Neural progenitor cell (in vitro differentiated cells): ENCODE data around the gene PSMA7. TPM values are rescaled to one million over a fixed set of nuclear protein-coding genes. Genes with fewer than 3 reads are reported as not detected.
A peak's percentile ranks its signal among the peaks of the same experiment; 100 is the strongest.

ENCODE experiments used
- DNase-seq: peaks from one replicate; pipeline ENCODE4 v3.0.0-alpha.2; 2016; ENCODE audit warnings: low spot score
- H2AFZ ChIP-seq: fragments of 200-600 bp; sonication (generic); replicated peaks from 2 replicates; pipeline ENCODE4 v1.6.1; 2016; ENCODE audit warnings: antibody characterized with exemption
- H3F3A ChIP-seq: fragments of 200-600 bp; sonication (generic); 2 replicates; pipeline ENCODE4 v1.6.1; 2016; ENCODE audit warnings: antibody characterized with exemption, low read depth
- H3K27ac ChIP-seq: fragments of 200-600 bp; sonication (generic); 2 replicates; pipeline ENCODE4 v1.5.1; 2016; ENCODE audit warnings: mild to moderate bottlenecking
- H3K27me3 ChIP-seq: fragments of 200-600 bp; sonication (generic); 2 replicates; pipeline ENCODE4 v1.6.1; 2016; ENCODE audit warnings: mild to moderate bottlenecking, moderate library complexity
- H3K36me3 ChIP-seq: fragments of 200-600 bp; sonication (generic); 2 replicates; pipeline ENCODE4 v1.5.1; 2016
- H3K4me1 ChIP-seq: fragments of 200-600 bp; sonication (generic); 2 replicates; pipeline ENCODE4 v1.6.1; 2016; ENCODE audit warnings: mixed run types
- H3K4me2 ChIP-seq: fragments of 200-600 bp; sonication (generic); 2 replicates; pipeline ENCODE4 v1.6.1; 2016
- H3K4me3 ChIP-seq: fragments of 200-600 bp; sonication (generic); 2 replicates; pipeline ENCODE4 v1.5.1; 2016
- H3K79me2 ChIP-seq: fragments of 200-600 bp; sonication (generic); 2 replicates; pipeline ENCODE4 v1.6.1; 2016; ENCODE audit warnings: low read depth
- H3K9ac ChIP-seq: fragments of 200-600 bp; sonication (generic); 2 replicates; pipeline ENCODE4 v1.6.1; 2016
- H3K9me3 ChIP-seq: fragments of 200-600 bp; sonication (generic); 2 replicates; pipeline ENCODE4 v1.5.1; 2016; ENCODE audit warnings: low read depth
- H4K20me1 ChIP-seq: fragments of 200-600 bp; sonication (generic); 2 replicates; pipeline ENCODE4 v1.6.1; 2016; ENCODE audit warnings: low read depth
- H3K27ac Mint-ChIP-seq: 3 replicates; pipeline ENCODE4 v1.8.0; 2021; ENCODE audit warnings: mixed read lengths
- H3K27me3 Mint-ChIP-seq: 2 replicates; pipeline ENCODE4 v1.8.0; 2022; ENCODE audit warnings: low read depth, mild to moderate bottlenecking, inconsistent platforms, moderate library complexity, mixed read lengths; ENCODE audit not compliant: insufficient read depth
- H3K36me3 Mint-ChIP-seq: 3 replicates; pipeline ENCODE4 v1.8.0; 2021; ENCODE audit warnings: mixed read lengths
- H3K4me1 Mint-ChIP-seq: 3 replicates; pipeline ENCODE4 v1.8.0; 2021; ENCODE audit warnings: mixed read lengths
- H3K4me3 Mint-ChIP-seq: 3 replicates; pipeline ENCODE4 v1.8.0; 2021; ENCODE audit warnings: mild to moderate bottlenecking, moderate library complexity, mixed read lengths
- H3K9me3 Mint-ChIP-seq: 3 replicates; pipeline ENCODE4 v1.8.0; 2020; ENCODE audit warnings: mixed read lengths
- EZH2 ChIP-seq: fragments of 200-600 bp; sonication (generic); IDR thresholded peaks from 2 replicates; pipeline ENCODE4 v1.6.1; 2017; ENCODE audit warnings: antibody characterized with exemption, mild to moderate bottlenecking, moderate library complexity
- EZH2phosphoT487 ChIP-seq: fragments of 200-600 bp; sonication (generic); IDR thresholded peaks from 2 replicates; pipeline ENCODE4 v1.6.1; 2017; ENCODE audit warnings: antibody characterized with exemption
- total RNA-seq: library from RNA; depleted of rRNA; stranded (reverse); fragments of >200 nt; gene quantifications from 2 replicates; pipeline ENCODE4 v1.2.3, GENCODE V29; 2015; ENCODE audit warnings: low replicate concordance
- TF ChIP-seq, protein P1 (sequence below): fragments of 200-600 bp; sonication (generic); IDR thresholded peaks from 2 replicates; pipeline ENCODE4 v1.5.1; 2017; ENCODE audit warnings: antibody characterized with exemption, mild to moderate bottlenecking

Gene PSMA7
- total RNA-seq, 1 donor from 2014 or later = 237 TPM

DNA sequence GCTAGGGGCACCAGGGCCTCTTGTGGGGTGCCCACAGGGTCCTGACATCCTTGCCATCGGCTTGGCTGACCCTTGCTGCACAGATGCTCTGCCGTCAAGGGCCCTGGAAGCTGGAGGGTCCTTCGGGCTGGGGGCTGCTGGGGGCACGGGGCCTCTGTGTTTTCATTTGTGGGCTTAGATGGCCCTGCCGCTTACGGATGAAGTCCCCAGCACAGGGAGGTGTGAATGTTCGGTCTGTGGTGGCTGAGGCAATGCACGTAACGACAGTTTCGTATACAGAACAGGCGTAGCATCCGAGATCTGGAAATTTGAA lies 14.8 kb upstream of the PSMA7 start:
- no peak for DNase-seq
- no peaks in the 10 kb centered on the region for H3K27me3 ChIP-seq
- peaks cover 60% of the 10 kb centered on the region for H3K79me2 ChIP-seq
- H2AFZ ChIP-seq = no peak overlapping the region
- H3K4me1 Mint-ChIP-seq = peaks cover 11% of the 10 kb centered on the region
- H4K20me1 ChIP-seq = peaks cover 55% of the 10 kb centered on the region
- no peak overlapping the region for H3K27ac Mint-ChIP-seq
- no peaks in the 10 kb centered on the region for H3F3A ChIP-seq
- TF ChIP-seq EZH2phosphoT487 (no peak), EZH2 (no peak)
- TF ChIP-seq, protein P1, sequence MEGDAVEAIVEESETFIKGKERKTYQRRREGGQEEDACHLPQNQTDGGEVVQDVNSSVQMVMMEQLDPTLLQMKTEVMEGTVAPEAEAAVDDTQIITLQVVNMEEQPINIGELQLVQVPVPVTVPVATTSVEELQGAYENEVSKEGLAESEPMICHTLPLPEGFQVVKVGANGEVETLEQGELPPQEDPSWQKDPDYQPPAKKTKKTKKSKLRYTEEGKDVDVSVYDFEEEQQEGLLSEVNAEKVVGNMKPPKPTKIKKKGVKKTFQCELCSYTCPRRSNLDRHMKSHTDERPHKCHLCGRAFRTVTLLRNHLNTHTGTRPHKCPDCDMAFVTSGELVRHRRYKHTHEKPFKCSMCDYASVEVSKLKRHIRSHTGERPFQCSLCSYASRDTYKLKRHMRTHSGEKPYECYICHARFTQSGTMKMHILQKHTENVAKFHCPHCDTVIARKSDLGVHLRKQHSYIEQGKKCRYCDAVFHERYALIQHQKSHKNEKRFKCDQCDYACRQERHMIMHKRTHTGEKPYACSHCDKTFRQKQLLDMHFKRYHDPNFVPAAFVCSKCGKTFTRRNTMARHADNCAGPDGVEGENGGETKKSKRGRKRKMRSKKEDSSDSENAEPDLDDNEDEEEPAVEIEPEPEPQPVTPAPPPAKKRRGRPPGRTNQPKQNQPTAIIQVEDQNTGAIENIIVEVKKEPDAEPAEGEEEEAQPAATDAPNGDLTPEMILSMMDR = no peak
- H3K4me3 ChIP-seq = no peak overlapping the region
- H3K36me3 Mint-ChIP-seq = peaks cover 24% of the 10 kb centered on the region
- peaks cover 7% of the 10 kb centered on the region for H3K4me1 ChIP-seq
- no peaks in the 10 kb centered on the region for H3K9me3 ChIP-seq
- H3K9ac ChIP-seq = no peak overlapping the region
- no peaks in the 10 kb centered on the region for H3K36me3 ChIP-seq
- no peak overlapping the region for H3K4me3 Mint-ChIP-seq
- H3K27ac ChIP-seq = no peak overlapping the region
- H3K4me2 ChIP-seq = no peak overlapping the region
- peaks cover 8% of the 10 kb centered on the region for H3K27me3 Mint-ChIP-seq
- peaks cover 6% of the 10 kb centered on the region for H3K9me3 Mint-ChIP-seq

DNA sequence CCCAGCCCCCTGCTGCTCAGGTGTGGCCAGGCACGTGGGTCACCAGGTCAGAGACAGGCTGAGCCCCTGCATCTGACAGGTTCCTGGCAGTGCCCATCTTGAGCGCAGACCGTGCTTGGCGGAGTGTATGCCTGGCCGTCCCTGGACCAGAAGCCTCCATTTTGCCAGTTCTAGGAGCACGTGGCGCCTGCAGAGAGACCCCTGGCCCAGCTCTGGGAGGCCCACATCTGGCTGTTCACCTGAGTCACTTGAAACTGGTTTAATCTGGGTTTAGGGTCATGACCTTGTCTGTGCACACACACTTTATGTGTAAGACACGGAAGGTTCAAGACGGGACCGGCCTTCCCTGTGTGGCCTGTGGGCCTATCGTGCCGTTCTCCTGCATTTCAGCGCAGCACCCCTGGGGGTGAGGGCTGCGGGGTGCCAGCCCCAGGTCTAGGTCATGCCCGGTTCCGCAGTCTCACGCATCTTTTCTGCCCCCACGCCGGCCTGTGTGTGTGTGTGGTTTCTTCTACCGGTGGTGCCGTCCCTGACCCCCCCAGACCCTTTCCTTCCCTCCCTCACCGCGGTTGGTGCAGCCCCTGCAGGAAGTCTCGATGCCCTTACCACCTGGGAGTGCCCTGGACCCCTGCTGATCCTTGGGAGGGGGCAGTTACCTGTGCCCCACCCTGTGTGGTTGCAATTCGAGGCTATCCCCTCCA lies 14.3 kb upstream of the PSMA7 start:
- Histone ChIP-seq H3K36me3 (no peaks in the 10 kb centered on the region), H4K20me1 (peaks cover 55% of the 10 kb centered on the region), H3K9ac (no peak overlapping the region), H3K4me1 (peaks cover 7% of the 10 kb centered on the region), H3K9me3 (no peaks in the 10 kb centered on the region), H2AFZ (no peak overlapping the region), H3K27me3 (no peaks in the 10 kb centered on the region), H3F3A (no peaks in the 10 kb centered on the region), H3K79me2 (peaks cover 65% of the 10 kb centered on the region), H3K4me3 (no peak overlapping the region), H3K27ac (no peak overlapping the region), H3K4me2 (no peak overlapping the region)
- TF ChIP-seq EZH2 (no peak), EZH2phosphoT487 (no peak)
- TF ChIP-seq, protein P1 = no peak
- peaks cover 6% of the 10 kb centered on the region for H3K9me3 Mint-ChIP-seq
- H3K4me1 Mint-ChIP-seq = peaks cover 11% of the 10 kb centered on the region
- peaks cover 8% of the 10 kb centered on the region for H3K27me3 Mint-ChIP-seq
- DNase-seq = no peak
- no peak overlapping the region for H3K4me3 Mint-ChIP-seq
- H3K36me3 Mint-ChIP-seq = peaks cover 29% of the 10 kb centered on the region
- no peak overlapping the region for H3K27ac Mint-ChIP-seq

DNA sequence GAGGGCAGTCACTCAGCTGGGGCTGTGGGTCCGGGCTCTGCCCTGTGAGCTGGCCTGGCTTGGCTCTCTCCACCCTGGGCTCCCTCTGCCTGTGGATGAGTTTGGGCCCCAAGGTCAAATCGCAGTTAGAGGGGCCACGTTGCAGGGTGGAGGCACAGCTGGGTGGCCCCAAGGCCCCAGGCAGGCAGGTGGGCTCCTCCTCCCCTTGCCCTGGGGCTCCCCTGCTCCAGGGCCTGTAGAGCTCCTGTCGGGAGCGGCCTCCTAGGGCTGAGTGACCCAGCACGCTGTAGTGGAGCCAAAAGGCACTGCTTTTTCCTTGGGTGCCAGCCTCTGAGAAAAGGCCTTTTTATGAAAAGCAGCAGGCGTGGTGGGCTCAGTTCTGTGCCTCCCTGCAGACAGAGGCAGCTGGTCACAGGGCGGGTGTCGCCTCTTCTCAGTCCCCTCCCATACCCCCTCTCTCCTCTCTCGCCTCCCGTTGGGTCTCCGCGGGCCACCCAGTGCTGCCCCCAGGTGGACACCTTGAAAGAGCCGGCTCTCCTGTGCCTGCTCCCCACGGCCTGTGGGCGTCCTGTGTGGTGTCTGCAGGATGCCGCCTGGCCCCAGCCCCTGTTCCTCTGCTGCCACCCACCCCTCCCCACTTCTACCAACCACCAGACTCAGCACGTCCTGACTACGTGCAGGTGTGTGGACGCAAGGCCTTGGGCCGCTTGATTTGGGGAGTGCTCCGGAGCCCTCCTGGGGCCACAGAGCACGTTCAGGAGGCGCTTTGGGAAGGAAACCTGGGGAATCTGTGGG lies 13.6 kb upstream of the PSMA7 start:
- H3K27ac Mint-ChIP-seq = no peak overlapping the region
- TF ChIP-seq, protein P1 = peak; percentile 68
- no peak for TF ChIP-seq EZH2phosphoT487
- H4K20me1 ChIP-seq = peaks cover 61% of the 10 kb centered on the region
- DNase-seq = peak; percentile 86
- H3K9ac ChIP-seq = no peak overlapping the region
- H3K9me3 Mint-ChIP-seq = peaks cover 6% of the 10 kb centered on the region
- no peak overlapping the region for H3K4me3 Mint-ChIP-seq
- peaks cover 11% of the 10 kb centered on the region for H3K4me1 Mint-ChIP-seq
- peaks cover 72% of the 10 kb centered on the region for H3K79me2 ChIP-seq
- H3K27me3 Mint-ChIP-seq = peaks cover 8% of the 10 kb centered on the region
- no peaks in the 10 kb centered on the region for H3K9me3 ChIP-seq
- H3K36me3 Mint-ChIP-seq = peaks cover 34% of the 10 kb centered on the region
- no peak overlapping the region for H2AFZ ChIP-seq
- H3K4me2 ChIP-seq = peak overlapping the region; percentile 45
- H3K27ac ChIP-seq = peak overlapping the region; percentile 37
- H3K4me3 ChIP-seq = no peak overlapping the region
- H3K4me1 ChIP-seq = peaks cover 7% of the 10 kb centered on the region
- H3K27me3 ChIP-seq = no peaks in the 10 kb centered on the region
- H3F3A ChIP-seq = no peaks in the 10 kb centered on the region
- no peaks in the 10 kb centered on the region for H3K36me3 ChIP-seq
